Endodermal cell (in vitro differentiated cells): ENCODE data around the gene PRKAR2B. TPM values are rescaled to one million over a fixed set of nuclear protein-coding genes. Genes with fewer than 3 reads are reported as not detected.
"Not testable (repeated sequence)": the region's sequence is repeated elsewhere in the genome, so short reads cannot be mapped to it uniquely, and the experiment has no call there.

Experiments
- DNase-seq: peaks from one replicate; pipeline ENCODE4 v3.0.0-alpha.2; 2017
- H3K27ac ChIP-seq: 2 replicates; pipeline ENCODE4 v1.5.1; 2013; ENCODE audit warnings: mild to moderate bottlenecking, low read depth, low read length, moderate library complexity
- H3K27me3 ChIP-seq: 2 replicates; pipeline ENCODE4 v1.6.1; 2013; ENCODE audit warnings: mild to moderate bottlenecking, low read length, moderate library complexity; ENCODE audit not compliant: insufficient read depth, control insufficient read depth, poor library complexity, severe bottlenecking
- H3K36me3 ChIP-seq: 2 replicates; pipeline ENCODE4 v1.7.0; 2013; ENCODE audit warnings: mild to moderate bottlenecking, low read length, moderate library complexity; ENCODE audit not compliant: control insufficient read depth, insufficient read depth
- H3K4me1 ChIP-seq: one replicate; pipeline ENCODE4 v1.7.0; 2013; ENCODE audit warnings: low read length; ENCODE audit not compliant: control insufficient read depth, insufficient read depth
- H3K4me3 ChIP-seq: 2 replicates; pipeline ENCODE4 v1.5.1; 2013; ENCODE audit warnings: mild to moderate bottlenecking, low read length, moderate library complexity
- H3K9ac ChIP-seq: 2 replicates; pipeline ENCODE4 v1.6.1; 2013; ENCODE audit warnings: mild to moderate bottlenecking, low read length, moderate library complexity; ENCODE audit not compliant: poor library complexity, severe bottlenecking; ENCODE audit errors: extremely low read depth
- H3K9me3 ChIP-seq: 2 replicates; pipeline ENCODE4 v1.6.1; 2013; ENCODE audit warnings: mild to moderate bottlenecking, low read length, moderate library complexity; ENCODE audit not compliant: control insufficient read depth
- H3K27ac Mint-ChIP-seq: 2 replicates; pipeline ENCODE4 v1.8.0; 2020; ENCODE audit warnings: mixed read lengths
- H3K27me3 Mint-ChIP-seq: 2 replicates; pipeline ENCODE4 v1.8.0; 2021; ENCODE audit warnings: mild to moderate bottlenecking, mixed read lengths; ENCODE audit not compliant: insufficient read depth
- H3K36me3 Mint-ChIP-seq: 2 replicates; pipeline ENCODE4 v1.8.0; 2020; ENCODE audit warnings: low read depth, mixed read lengths
- H3K4me1 Mint-ChIP-seq: 2 replicates; pipeline ENCODE4 v1.8.0; 2020; ENCODE audit warnings: mixed read lengths
- H3K4me3 Mint-ChIP-seq: 2 replicates; pipeline ENCODE4 v1.8.0; 2020; ENCODE audit warnings: mild to moderate bottlenecking, moderate library complexity, mixed read lengths
- H3K9me3 Mint-ChIP-seq: 2 replicates; pipeline ENCODE4 v1.8.0; 2020; ENCODE audit warnings: mild to moderate bottlenecking, mixed read lengths
- CTCF ChIP-seq: fragments of 200-600 bp; sonication (generic); conservative IDR thresholded peaks from 2 replicates; pipeline ENCODE4 v1.5.0; 2021; ENCODE audit warnings: antibody characterized with exemption, mild to moderate bottlenecking
- WGBS, 2 experiments: methylation state at CpG; one replicate each; pipeline versions ENCODE4 v1.1.5 to v1.1.7; 2013; ENCODE audit warnings: missing lambda C conversion rate in 2 of 2, mixed read lengths in 1 of 2; ENCODE audit not compliant: insufficient coverage in 1 of 2, insufficient read length in 1 of 2; 5-methylcytosine and 5-hydroxymethylcytosine counted together
- total RNA-seq, 2 donors: library from RNA; stranded (reverse); fragmentation: NEBNext Ultra II Directional in 1 of 2; extraction: Animal tissue kit (Norgen Biotek cat#: 25700) in 1 of 2; gene quantifications; 2 replicates in 1 of 2; 3 replicates in 1 of 2; pipeline ENCODE4 v1.2.1, GENCODE V29; 2021

Gene PRKAR2B
- total RNA-seq, 2 donors from 2014 or later, result 7.3 to 10.2 TPM

GRCh38 chr7:107138696-107139420 is 94.4 kb downstream of the PRKAR2B start:
- H3K4me3 ChIP-seq, result no peak overlapping the region
- H3K27ac ChIP-seq, result no peak overlapping the region
- Mint-ChIP-seq H3K27me3 (no peaks in the 10 kb centered on the region), H3K4me3 (no peak overlapping the region), H3K4me1 (peaks cover 5% of the 10 kb centered on the region), H3K27ac (no peak overlapping the region), H3K36me3 (no peaks in the 10 kb centered on the region), H3K9me3 (no peaks in the 10 kb centered on the region)
- no peak overlapping the region for H3K9ac ChIP-seq
- TF ChIP-seq CTCF, result no peak
- H3K36me3 ChIP-seq, result no peaks in the 10 kb centered on the region
- 90 to 100% methylated on average over 3 to 7 of the region's 7 CpGs for WGBS, 2 experiments
- no peaks in the 10 kb centered on the region for H3K9me3 ChIP-seq
- H3K4me1 ChIP-seq, result peaks cover 4% of the 10 kb centered on the region
- no peaks in the 10 kb centered on the region for H3K27me3 ChIP-seq
- DNase-seq, result no peak

- 70 to 82% methylated on average over 2 to 4 of the region's 5 CpGs for WGBS, 2 experiments
- H3K4me1 ChIP-seq, H3K27me3 Mint-ChIP-seq, DNase-seq, H3K36me3 Mint-ChIP-seq, H3K27ac ChIP-seq, H3K9ac ChIP-seq, H3K36me3 ChIP-seq, H3K27ac Mint-ChIP-seq, H3K9me3 ChIP-seq, H3K4me3 Mint-ChIP-seq, H3K4me3 ChIP-seq, H3K27me3 ChIP-seq, H3K9me3 Mint-ChIP-seq: not testable (repeated sequence)
- peaks cover 13% of the 10 kb centered on the region for H3K4me1 Mint-ChIP-seq
Observed at GRCh38 chr7:107143875-107144274, 99.4 kb downstream of the PRKAR2B start.

GRCh38 chr7:107145067-107145838 is 100.7 kb downstream of the PRKAR2B start:
- no peak overlapping the region for H3K4me3 ChIP-seq

More at GRCh38 chr7:107145067-107145838, 100.7 kb downstream of the PRKAR2B start:
- no peak for DNase-seq
- TF ChIP-seq CTCF, result no peak
- Histone ChIP-seq H3K27me3 (no peaks in the 10 kb centered on the region), H3K9me3 (no peaks in the 10 kb centered on the region), H3K27ac (no peak overlapping the region), H3K4me1 (no peaks in the 10 kb centered on the region), H3K36me3 (no peaks in the 10 kb centered on the region), H3K9ac (no peak overlapping the region)
- Mint-ChIP-seq H3K4me3 (no peak overlapping the region), H3K9me3 (no peaks in the 10 kb centered on the region), H3K36me3 (no peaks in the 10 kb centered on the region), H3K27ac (no peak overlapping the region), H3K27me3 (no peaks in the 10 kb centered on the region), H3K4me1 (peaks cover 7% of the 10 kb centered on the region)
- WGBS, 2 experiments, result 88% methylated on average over 4 of the region's 4 CpGs; no CpG with 5 or more reads in 1 of the 2 experiments
